ES-I3 (cell line): Measurements from ENCODE around the gene ATP1A3.

Experiments
- H3K36me3 ChIP-seq: 2 replicates; pipeline ENCODE4 v1.6.1; 2013; ENCODE audit warnings: mild to moderate bottlenecking, low read length, control low read depth, moderate library complexity; ENCODE audit not compliant: insufficient read depth
- H3K4me1 ChIP-seq: 2 replicates; pipeline ENCODE4 v1.6.1; 2013; ENCODE audit warnings: mild to moderate bottlenecking, control low read depth, low read length; ENCODE audit not compliant: insufficient read depth
- H3K9ac ChIP-seq: 2 replicates; pipeline ENCODE4 v1.6.1; 2013; ENCODE audit warnings: low read depth, mild to moderate bottlenecking, low read length, moderate library complexity
- H3K9me3 ChIP-seq: 2 replicates; pipeline ENCODE4 v1.6.1; 2013; ENCODE audit warnings: mild to moderate bottlenecking, low read length, moderate library complexity; ENCODE audit not compliant: control insufficient read depth, insufficient read depth

Gene ATP1A3

DNA sequence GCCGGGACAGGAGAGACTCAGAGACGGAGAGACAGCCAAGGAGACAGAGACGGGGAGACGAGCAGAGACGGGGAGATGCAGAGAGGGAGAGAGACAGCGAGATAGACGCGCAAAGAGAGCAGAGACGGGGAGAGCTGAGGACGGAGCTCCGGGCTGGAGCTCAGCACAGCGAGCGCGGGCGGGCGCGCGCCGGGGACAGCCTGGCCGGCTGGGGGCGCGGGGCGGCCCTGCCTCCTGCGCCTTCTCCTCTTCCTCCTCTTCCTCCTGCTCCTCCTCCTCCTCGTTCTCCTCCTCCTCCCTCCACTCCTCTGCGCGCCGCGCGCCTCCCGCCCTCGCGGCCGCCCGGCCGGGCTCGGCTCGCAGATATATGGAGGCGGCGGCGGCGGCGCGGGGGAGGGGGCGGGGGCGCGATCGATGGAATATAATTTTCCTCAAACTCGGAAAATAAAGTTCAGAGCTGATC, 65.8 kb downstream of the ATP1A3 start, which contains the start of gene ERFL:
Gene ERFL (minus strand): TSS at position 229 of the 463 bp plus-strand sequence. CDS start 15,530 bp downstream, outside the sequence.
- Histone ChIP-seq H3K4me1 (peaks cover 6% of the 10 kb centered on the region), H3K9me3 (no peaks in the 10 kb centered on the region), H3K9ac (peak within 1 kb of the TSS; percentile 38; the same call in 1 of the 2 replicates), H3K36me3 (no peaks in the 10 kb centered on the region)

DNA sequence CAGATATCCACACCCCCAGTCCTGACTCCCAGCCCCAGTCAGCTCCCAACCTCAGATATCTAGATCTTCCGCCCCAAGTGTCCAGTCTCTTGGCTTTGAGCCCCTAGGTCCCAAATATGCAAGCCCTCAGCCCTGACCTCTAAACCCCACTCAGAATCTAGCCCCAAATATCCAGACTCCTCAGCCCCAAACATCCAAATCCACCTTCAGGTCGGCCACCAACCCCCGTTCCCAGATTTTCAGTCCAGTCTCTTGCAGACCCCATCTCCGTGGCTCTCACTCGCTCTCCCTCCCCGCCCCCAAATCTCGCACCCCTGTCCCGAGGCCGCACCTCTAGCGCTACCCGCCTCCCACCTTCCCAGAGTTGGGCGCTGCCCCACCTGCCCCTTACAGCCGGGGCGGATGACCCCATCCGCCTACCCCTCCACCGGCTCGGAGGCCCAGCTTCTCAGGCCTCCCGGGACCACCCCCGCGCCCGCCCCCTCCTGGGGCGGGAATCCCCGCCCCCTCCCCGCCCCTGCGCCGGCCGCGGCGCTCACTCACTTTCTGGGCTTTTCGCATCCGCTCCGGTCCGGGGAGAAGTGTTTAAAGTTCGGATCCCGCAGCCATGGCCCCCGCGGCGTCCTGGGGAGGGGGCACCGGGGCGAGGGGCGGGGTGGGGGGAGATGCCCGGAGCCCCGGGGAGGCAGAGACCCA, 66.4 kb downstream of the ATP1A3 start:
- peak overlapping the region; percentile 38; the same call in 1 of the 2 replicates for H3K9ac ChIP-seq
- no peaks in the 10 kb centered on the region for H3K36me3 ChIP-seq
- no peaks in the 10 kb centered on the region for H3K9me3 ChIP-seq
- H3K4me1 ChIP-seq = peaks cover 6% of the 10 kb centered on the region

GRCh38 chr19:41926763-41927496, 67.1 kb downstream of the ATP1A3 start:
- H3K9me3 ChIP-seq = no peaks in the 10 kb centered on the region
- peaks cover 5% of the 10 kb centered on the region for H3K4me1 ChIP-seq
- no peak overlapping the region for H3K9ac ChIP-seq
- no peaks in the 10 kb centered on the region for H3K36me3 ChIP-seq

GRCh38 chr19:41926028-41926762, 67.8 kb downstream of the ATP1A3 start:
- Histone ChIP-seq H3K9ac (no peak overlapping the region), H3K36me3 (no peaks in the 10 kb centered on the region), H3K4me1 (no peaks in the 10 kb centered on the region), H3K9me3 (no peaks in the 10 kb centered on the region)

- no peaks in the 10 kb centered on the region for H3K4me1 ChIP-seq
- no peaks in the 10 kb centered on the region for H3K36me3 ChIP-seq
- H3K9me3 ChIP-seq = no peaks in the 10 kb centered on the region
- no peak overlapping the region for H3K9ac ChIP-seq
Measured at GRCh38 chr19:41925208-41926003, 68.6 kb downstream of the ATP1A3 start.

GRCh38 chr19:41924151-41925145, 69.6 kb downstream of the ATP1A3 start:
- Histone ChIP-seq H3K36me3 (no peaks in the 10 kb centered on the region), H3K4me1 (no peaks in the 10 kb centered on the region), H3K9ac (no peak overlapping the region), H3K9me3 (no peaks in the 10 kb centered on the region)

DNA sequence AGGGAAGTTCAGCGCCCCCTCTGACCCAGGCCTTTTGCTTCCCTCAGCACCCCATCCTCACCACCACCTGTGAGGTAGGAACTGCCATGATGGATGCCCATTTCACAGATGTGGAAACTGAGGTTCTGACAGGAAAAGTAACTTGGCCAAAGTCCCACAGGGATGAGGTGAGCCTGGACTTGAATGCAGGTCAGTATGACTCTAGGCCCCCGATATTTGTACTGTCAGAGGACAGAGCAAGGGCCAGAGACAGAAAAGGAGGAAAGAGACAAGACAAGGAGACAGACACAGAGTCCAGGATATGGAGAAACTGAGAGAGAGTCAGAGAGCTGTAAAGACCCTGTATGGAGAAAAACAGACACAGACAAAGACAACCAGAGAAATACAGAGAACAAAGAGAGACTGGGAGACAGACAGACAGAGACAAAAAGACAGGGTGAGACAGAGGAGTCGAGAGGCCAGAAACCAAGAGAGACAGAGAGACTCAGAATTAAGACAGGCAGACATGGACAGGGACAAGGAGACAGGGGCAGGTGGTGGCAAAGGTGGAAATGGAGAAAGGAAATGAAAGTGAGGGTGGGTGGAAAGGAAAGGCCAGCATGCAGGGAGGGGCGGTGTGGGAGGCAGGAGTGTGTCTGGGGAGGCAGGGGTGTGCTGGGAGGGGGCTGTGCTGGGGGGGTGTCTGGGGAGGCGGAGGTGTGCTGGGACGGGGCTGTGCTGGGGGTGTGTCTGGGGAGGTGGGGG, 70.8 kb downstream of the ATP1A3 start:
- Histone ChIP-seq H3K9me3 (no peaks in the 10 kb centered on the region), H3K36me3 (no peaks in the 10 kb centered on the region), H3K4me1 (no peaks in the 10 kb centered on the region), H3K9ac (no peak overlapping the region)

GRCh38 chr19:41922585-41922984, 71.4 kb downstream of the ATP1A3 start:
- H3K36me3 ChIP-seq = no peaks in the 10 kb centered on the region
- H3K9ac ChIP-seq = no peak overlapping the region
- no peaks in the 10 kb centered on the region for H3K4me1 ChIP-seq
- no peaks in the 10 kb centered on the region for H3K9me3 ChIP-seq

DNA sequence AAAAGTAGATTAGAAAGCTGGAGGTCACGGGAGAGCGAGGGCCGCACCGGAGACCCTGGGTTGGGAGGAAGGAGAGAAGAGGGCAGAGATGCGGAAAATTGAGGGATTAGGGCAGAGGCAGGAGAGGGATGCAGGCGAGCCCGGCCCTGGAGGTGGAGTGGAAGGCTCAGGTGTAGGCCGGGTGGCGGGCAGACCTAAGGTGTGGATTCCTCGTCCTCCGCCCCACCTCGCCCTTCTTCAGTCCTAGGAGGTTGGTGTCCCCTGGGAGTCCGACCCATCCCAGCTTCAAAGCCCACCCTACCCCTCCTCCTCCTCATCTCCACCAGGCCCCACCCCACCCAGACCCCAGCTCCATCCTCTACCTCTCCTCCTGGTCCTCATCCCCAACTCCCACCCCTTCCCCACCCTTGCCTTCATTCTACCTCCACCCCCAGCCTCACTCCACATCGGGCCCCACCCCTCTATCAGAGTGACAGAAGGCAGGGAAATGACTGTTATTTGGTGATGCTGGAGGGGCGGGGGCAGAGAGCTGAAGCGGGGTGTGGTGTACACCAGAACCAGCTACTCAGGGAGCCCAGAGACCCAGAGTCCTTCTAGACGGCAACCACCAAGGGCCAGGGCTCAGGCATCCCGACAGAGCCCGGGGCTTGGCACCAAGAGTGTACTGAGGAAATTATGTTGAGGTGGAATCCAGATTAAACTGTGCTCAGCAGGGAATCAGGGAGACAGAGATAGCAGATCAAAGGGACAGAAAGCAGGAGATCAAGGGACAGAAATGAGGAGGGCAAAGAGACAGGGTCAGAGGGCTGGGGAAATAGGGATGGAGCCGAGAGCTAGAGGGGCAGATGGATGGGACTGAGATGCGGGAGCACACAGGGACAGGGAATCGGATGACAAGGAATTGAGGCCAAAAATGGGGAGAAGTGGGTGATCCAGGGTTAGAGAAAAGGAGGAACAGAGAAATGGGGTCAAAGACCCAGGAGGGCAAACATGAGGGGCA, 72.2 kb downstream of the ATP1A3 start:
- Histone ChIP-seq H3K9me3 (no peaks in the 10 kb centered on the region), H3K36me3 (no peaks in the 10 kb centered on the region), H3K4me1 (no peaks in the 10 kb centered on the region), H3K9ac (no peak overlapping the region)

- H3K9me3 ChIP-seq = no peaks in the 10 kb centered on the region
- H3K36me3 ChIP-seq = no peaks in the 10 kb centered on the region
- H3K4me1 ChIP-seq = no peaks in the 10 kb centered on the region
- H3K9ac ChIP-seq = no peak overlapping the region
Measured at GRCh38 chr19:41920882-41921576, 73.0 kb downstream of the ATP1A3 start.

GRCh38 chr19:41919948-41920712, 73.9 kb downstream of the ATP1A3 start:
- Histone ChIP-seq H3K9me3 (no peaks in the 10 kb centered on the region), H3K9ac (no peak overlapping the region), H3K4me1 (no peaks in the 10 kb centered on the region), H3K36me3 (no peaks in the 10 kb centered on the region)
